ENCODE data around the gene MSL1. TPM values are rescaled to one million over a fixed set of nuclear protein-coding genes. Genes with fewer than 3 reads are reported as not detected.

The MSL1 gene
- total RNA-seq, 2 donors from 2014 or later, result 77.0 to 81.0 TPM

DNA sequence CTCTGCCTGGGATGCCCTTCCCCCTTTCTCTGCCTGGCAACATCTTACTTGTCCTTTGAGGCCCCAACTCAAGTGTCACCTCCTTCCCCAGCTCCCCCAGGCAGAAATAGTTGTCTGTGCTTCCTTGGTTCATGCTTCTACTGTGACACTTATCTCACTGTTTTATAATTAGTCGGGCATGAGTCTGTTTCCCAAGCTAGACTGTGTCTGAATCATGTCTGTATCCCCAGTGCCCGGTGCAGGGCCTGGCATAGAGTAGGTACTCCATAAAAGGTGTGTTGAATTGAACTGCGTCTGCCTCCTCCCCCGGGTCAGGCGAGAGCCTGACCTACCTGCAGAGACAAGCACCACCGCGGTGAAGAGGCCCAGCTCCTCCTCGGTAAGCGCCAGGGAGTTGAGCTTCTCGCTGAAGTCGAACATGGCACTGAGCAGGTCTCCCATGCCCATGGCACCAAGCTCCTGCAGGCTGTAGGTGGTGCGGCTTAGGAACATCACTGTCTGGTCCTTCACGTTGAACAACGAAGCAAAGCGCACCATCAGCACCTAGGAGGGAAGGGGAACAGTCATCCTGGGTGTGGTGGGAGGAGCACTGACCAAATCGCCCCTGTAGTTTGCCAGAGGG lies 28.1 kb upstream of the MSL1 start:
- Histone ChIP-seq H3K36me3 (peaks cover 21% of the 10 kb centered on the region), H3K4me3 (no peak overlapping the region), H3K9me3 (no peaks in the 10 kb centered on the region), H3K4me1 (peaks cover 28% of the 10 kb centered on the region), H3K27ac (peak overlapping the region; percentile 32), H3K9ac (ENCODE audit: low read depth in 2 of 2, low read length in 2 of 2) (peak overlapping the region in 1 of 2 donors; percentile 32), H3K27me3 (no peaks in the 10 kb centered on the region)
- intact Hi-C loops (cut with DNase I), result no loop called here
- TF ChIP-seq, protein P1, sequence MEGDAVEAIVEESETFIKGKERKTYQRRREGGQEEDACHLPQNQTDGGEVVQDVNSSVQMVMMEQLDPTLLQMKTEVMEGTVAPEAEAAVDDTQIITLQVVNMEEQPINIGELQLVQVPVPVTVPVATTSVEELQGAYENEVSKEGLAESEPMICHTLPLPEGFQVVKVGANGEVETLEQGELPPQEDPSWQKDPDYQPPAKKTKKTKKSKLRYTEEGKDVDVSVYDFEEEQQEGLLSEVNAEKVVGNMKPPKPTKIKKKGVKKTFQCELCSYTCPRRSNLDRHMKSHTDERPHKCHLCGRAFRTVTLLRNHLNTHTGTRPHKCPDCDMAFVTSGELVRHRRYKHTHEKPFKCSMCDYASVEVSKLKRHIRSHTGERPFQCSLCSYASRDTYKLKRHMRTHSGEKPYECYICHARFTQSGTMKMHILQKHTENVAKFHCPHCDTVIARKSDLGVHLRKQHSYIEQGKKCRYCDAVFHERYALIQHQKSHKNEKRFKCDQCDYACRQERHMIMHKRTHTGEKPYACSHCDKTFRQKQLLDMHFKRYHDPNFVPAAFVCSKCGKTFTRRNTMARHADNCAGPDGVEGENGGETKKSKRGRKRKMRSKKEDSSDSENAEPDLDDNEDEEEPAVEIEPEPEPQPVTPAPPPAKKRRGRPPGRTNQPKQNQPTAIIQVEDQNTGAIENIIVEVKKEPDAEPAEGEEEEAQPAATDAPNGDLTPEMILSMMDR (IDR thresholded peaks at IDR 0.05), result no peak
- no peak for DNase-seq

DNA sequence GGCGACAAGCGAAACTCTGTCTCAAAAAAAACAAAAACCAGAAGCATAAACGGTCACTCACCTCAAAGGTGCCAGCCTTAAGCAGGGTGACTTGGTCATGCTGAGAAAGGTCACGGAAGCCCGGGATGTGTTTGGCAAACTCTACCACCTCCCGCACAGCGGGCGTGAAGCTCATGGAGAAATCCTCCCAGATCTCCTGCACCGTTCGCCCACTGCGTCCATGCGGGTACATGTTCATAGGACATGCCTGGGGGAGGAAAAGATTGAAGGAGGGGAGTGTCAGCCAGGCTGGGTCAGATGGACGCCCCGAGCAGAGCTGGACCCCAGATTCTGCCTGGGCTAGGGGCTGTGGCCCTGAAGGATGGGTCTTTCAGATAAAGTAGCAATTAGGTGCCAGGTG lies 26.9 kb upstream of the MSL1 start:
- H3K27me3 ChIP-seq, result no peaks in the 10 kb centered on the region
- H3K36me3 ChIP-seq, result peaks cover 21% of the 10 kb centered on the region
- H3K4me1 ChIP-seq, result peaks cover 28% of the 10 kb centered on the region
- TF ChIP-seq, protein P1 (IDR thresholded peaks at IDR 0.05), result no peak
- no peaks in the 10 kb centered on the region for H3K9me3 ChIP-seq
- no peak overlapping the region for H3K4me3 ChIP-seq
- no peak for DNase-seq
- no peak overlapping the region for H3K9ac ChIP-seq (ENCODE audit: low read depth in 2 of 2, low read length in 2 of 2)
- no peak overlapping the region for H3K27ac ChIP-seq
- intact Hi-C loops (cut with DNase I), result loop anchor here (5.0 kb wide), 1 partner anchor 33 kb away; the partner anchor contains the start of gene THRA

GRCh38 chr17:40095351-40095943 lies 26.3 kb upstream of the MSL1 start:
- Histone ChIP-seq H3K4me1 (peaks cover 28% of the 10 kb centered on the region), H3K36me3 (peaks cover 21% of the 10 kb centered on the region), H3K9me3 (no peaks in the 10 kb centered on the region), H3K4me3 (no peak overlapping the region), H3K27ac (peak overlapping the region; percentile 93), H3K27me3 (no peaks in the 10 kb centered on the region), H3K9ac (ENCODE audit: low read depth in 2 of 2, low read length in 2 of 2) (no peak overlapping the region)
- TF ChIP-seq, protein P1 (IDR thresholded peaks at IDR 0.05), result no peak
- no peak for DNase-seq
- intact Hi-C loops (cut with DNase I), result loop anchor here (5.0 kb wide), 1 partner anchor 33 kb away; the partner anchor contains the start of gene THRA

DNA sequence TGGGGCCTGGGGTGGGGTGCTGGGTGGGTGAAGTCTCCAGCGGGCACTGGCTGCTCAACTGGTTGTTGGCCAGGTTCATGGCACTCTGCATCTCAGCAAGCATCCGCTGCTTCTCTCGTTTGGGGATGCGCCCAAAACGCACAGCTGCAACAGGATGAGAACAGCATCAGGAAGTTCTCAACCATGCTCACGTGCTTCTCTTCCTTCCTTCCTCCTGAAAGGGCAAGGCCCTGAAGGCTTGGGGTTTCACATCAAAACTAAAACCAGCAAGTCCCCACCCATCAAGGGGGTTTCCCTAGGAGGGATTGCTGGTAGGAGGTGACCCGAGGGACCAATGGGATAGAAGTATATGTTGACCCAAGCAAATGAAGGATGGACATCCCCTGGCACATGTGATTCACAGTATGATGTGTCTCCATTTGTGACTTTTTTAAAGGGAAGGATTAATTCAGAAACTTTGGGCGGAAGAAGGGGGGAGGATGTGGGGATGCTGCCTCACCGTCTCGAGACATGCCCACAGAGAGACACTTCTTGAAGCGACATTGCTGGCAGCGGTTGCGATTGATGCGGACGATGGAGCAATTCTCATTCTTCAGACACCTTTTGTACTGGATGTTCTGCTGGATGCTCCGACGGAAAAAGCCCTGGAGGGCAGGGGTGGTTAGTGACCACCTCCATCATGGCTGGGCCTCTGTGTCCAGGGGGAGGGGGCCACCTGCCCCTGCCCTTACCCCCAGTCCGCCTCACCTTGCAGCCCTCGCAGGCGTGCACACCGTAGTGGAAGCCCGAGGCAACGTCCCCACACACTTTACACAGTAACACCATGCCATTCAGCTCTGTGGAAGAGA lies 25.6 kb upstream of the MSL1 start:
- H3K27ac ChIP-seq, result peak overlapping the region; percentile 93
- peaks cover 21% of the 10 kb centered on the region for H3K36me3 ChIP-seq
- DNase-seq, result peak; percentile 71
- intact Hi-C loops (cut with DNase I), result loop anchor here (5.0 kb wide), 1 partner anchor 34 kb away; the partner anchor contains the start of gene THRA
- TF ChIP-seq, protein P1 (IDR thresholded peaks at IDR 0.05), result no peak
- no peaks in the 10 kb centered on the region for H3K27me3 ChIP-seq
- no peaks in the 10 kb centered on the region for H3K9me3 ChIP-seq
- H3K4me3 ChIP-seq, result peak overlapping the region; percentile 5
- H3K4me1 ChIP-seq, result peaks cover 28% of the 10 kb centered on the region
- H3K9ac ChIP-seq (ENCODE audit: low read depth in 2 of 2, low read length in 2 of 2), result peak overlapping the region; percentile 46 to 70

GRCh38 chr17:40097087-40097486 lies 24.7 kb upstream of the MSL1 start:
- Histone ChIP-seq H3K9me3 (no peaks in the 10 kb centered on the region), H3K9ac (ENCODE audit: low read depth in 2 of 2, low read length in 2 of 2) (peak overlapping the region; percentile 60 to 70), H3K4me1 (peaks cover 33% of the 10 kb centered on the region), H3K27ac (peak overlapping the region; percentile 93), H3K27me3 (no peaks in the 10 kb centered on the region), H3K4me3 (no peak overlapping the region), H3K36me3 (peaks cover 21% of the 10 kb centered on the region)
- no peak for DNase-seq
- TF ChIP-seq, protein P1 (IDR thresholded peaks at IDR 0.05), result no peak
- intact Hi-C loops (cut with DNase I), result loop anchor here (5.0 kb wide), 1 partner anchor 35 kb away; the partner anchor contains the start of gene THRA

All from colonic mucosa (tissue), 4 donors.